ENCODE measurements around the gene PLCXD1.
A peak's percentile ranks its signal among the peaks of the same experiment; 100 is the strongest.
"Not testable (repeated sequence)": the region's sequence is repeated elsewhere in the genome, so short reads cannot be mapped to it uniquely, and the experiment has no call there.

The PLCXD1 gene

GRCh38 chrX:262381-262909 lies 18.7 kb upstream of the PLCXD1 start:
- DNase-seq (ENCODE audit: low read depth): no peak

GRCh38 chrX:264006-264405 lies 17.2 kb upstream of the PLCXD1 start:
- not testable (repeated sequence) for DNase-seq (ENCODE audit: low read depth)

- DNase-seq (ENCODE audit: low read depth): no peak
These were observed 16.3 kb upstream of the PLCXD1 start for GRCh38 chrX:264634-265455.

- no peak for DNase-seq (ENCODE audit: low read depth)
These were observed 15.7 kb upstream of the PLCXD1 start for GRCh38 chrX:265502-265901.

GRCh38 chrX:267771-268261 lies 13.4 kb upstream of the PLCXD1 start:
- no peak for DNase-seq (ENCODE audit: low read depth)

GRCh38 chrX:270848-271367 lies 10.3 kb upstream of the PLCXD1 start:
- DNase-seq (ENCODE audit: low read depth): no peak

- DNase-seq (ENCODE audit: low read depth): no peak
These were observed 6.2 kb upstream of the PLCXD1 start for GRCh38 chrX:274904-275475.

GRCh38 chrX:275476-275966 lies 5.7 kb upstream of the PLCXD1 start:
- no peak for DNase-seq (ENCODE audit: low read depth)

GRCh38 chrX:275967-276580 lies 5.1 kb upstream of the PLCXD1 start:
- DNase-seq (ENCODE audit: low read depth): peak; percentile 22

GRCh38 chrX:276581-277201 lies 4.5 kb upstream of the PLCXD1 start:
- DNase-seq (ENCODE audit: low read depth): no peak

GRCh38 chrX:279757-280604 lies 1.2 kb upstream of the PLCXD1 start:
- not testable (repeated sequence) for DNase-seq (ENCODE audit: low read depth)

- DNase-seq (ENCODE audit: low read depth): not testable (repeated sequence)
These were observed 459 bp upstream of the PLCXD1 start for GRCh38 chrX:280722-281121.

GRCh38 chrX:282000-282681 lies 960 bp downstream of the PLCXD1 start:
- not testable (repeated sequence) for DNase-seq (ENCODE audit: low read depth)

- peak; percentile 84 for DNase-seq (ENCODE audit: low read depth)
These were observed 2.1 kb downstream of the PLCXD1 start for GRCh38 chrX:283115-283845.

GRCh38 chrX:285076-285677 lies 4.0 kb downstream of the PLCXD1 start:
- DNase-seq (ENCODE audit: low read depth): no peak

- DNase-seq (ENCODE audit: low read depth): no peak
These were observed 6.5 kb downstream of the PLCXD1 start for GRCh38 chrX:287670-288069.

- DNase-seq (ENCODE audit: low read depth): no peak
These were observed 7.4 kb downstream of the PLCXD1 start for GRCh38 chrX:288561-288991.

- no peak for DNase-seq (ENCODE audit: low read depth)
These were observed 9.4 kb downstream of the PLCXD1 start for GRCh38 chrX:290476-291166.
